Activated T-cell treated with anti-CD3 and anti-CD28 coated beads for 4 hours (primary cell): ENCODE results near the gene PABPN1L.

ENCODE experiments used
- DNase-seq: peaks from one replicate; pipeline ENCODE4 v3.0.0-alpha.2; 2020

Gene PABPN1L

GRCh38 chr16:88846088-88846487 is 20.4 kb downstream of the PABPN1L start:
- DNase-seq, result no peak

GRCh38 chr16:88844419-88845036 is 21.9 kb downstream of the PABPN1L start:
- no peak for DNase-seq

GRCh38 chr16:88843256-88843655 is 23.2 kb downstream of the PABPN1L start:
- no peak for DNase-seq

GRCh38 chr16:88842806-88843205 is 23.7 kb downstream of the PABPN1L start:
- DNase-seq, result no peak

GRCh38 chr16:88842308-88842756 is 24.1 kb downstream of the PABPN1L start:
- DNase-seq, result no peak

GRCh38 chr16:88841521-88842307 is 24.7 kb downstream of the PABPN1L start:
- DNase-seq, result no peak

- DNase-seq, result no peak
These were observed 25.8 kb downstream of the PABPN1L start for GRCh38 chr16:88840600-88841215.

GRCh38 chr16:88839745-88840599 is 26.5 kb downstream of the PABPN1L start:
- no peak for DNase-seq

- no peak for DNase-seq
These were observed 27.4 kb downstream of the PABPN1L start for GRCh38 chr16:88839026-88839529.

GRCh38 chr16:88838566-88838965 is 27.9 kb downstream of the PABPN1L start:
- DNase-seq, result no peak

GRCh38 chr16:88837806-88838205 is 28.7 kb downstream of the PABPN1L start:
- DNase-seq, result no peak

GRCh38 chr16:88836791-88837190 is 29.7 kb downstream of the PABPN1L start:
- no peak for DNase-seq

GRCh38 chr16:88835818-88836217 is 30.6 kb downstream of the PABPN1L start:
- DNase-seq, result no peak

- DNase-seq, result no peak
These were observed 31.1 kb downstream of the PABPN1L start for GRCh38 chr16:88835383-88835782.

- no peak for DNase-seq
These were observed 31.8 kb downstream of the PABPN1L start for GRCh38 chr16:88834670-88835069.

GRCh38 chr16:88833086-88833485 is 33.4 kb downstream of the PABPN1L start:
- no peak for DNase-seq

- DNase-seq, result no peak
These were observed 34.6 kb downstream of the PABPN1L start for GRCh38 chr16:88831838-88832237.

GRCh38 chr16:88830783-88831182 is 35.7 kb downstream of the PABPN1L start:
- no peak for DNase-seq

- DNase-seq, result no peak
These were observed 36.2 kb downstream of the PABPN1L start for GRCh38 chr16:88830258-88830657.

- DNase-seq, result no peak
These were observed 37.7 kb downstream of the PABPN1L start for GRCh38 chr16:88828711-88829110.

GRCh38 chr16:88827727-88828126 is 38.7 kb downstream of the PABPN1L start:
- DNase-seq, result no peak

- no peak for DNase-seq
These were observed 40.2 kb downstream of the PABPN1L start for GRCh38 chr16:88826070-88826840.
